ENCODE data around the gene CACNA1A. TPM values are rescaled to one million over a fixed set of nuclear protein-coding genes. Genes with fewer than 3 reads are reported as not detected.
A peak's percentile ranks its signal among the peaks of the same experiment; 100 is the strongest.
"Not testable (repeated sequence)": the region's sequence is repeated elsewhere in the genome, so short reads cannot be mapped to it uniquely, and the experiment has no call there.

CACNA1A gene
- total and polyA plus RNA-seq, 2 experiments from 2014 or later = 2.0 TPM

- not testable (repeated sequence) for H3K79me2 ChIP-seq; H3K27ac ChIP-seq; H3K4me2 ChIP-seq; H2AFZ ChIP-seq; H3K4me3 ChIP-seq; H3K9me3 ChIP-seq (ENCODE audit: low read depth); H3K9me2 ChIP-seq (replicated peaks; ENCODE audit: insufficient read depth); DNase-seq (ENCODE audit: low spot score); H4K20me1 ChIP-seq (ENCODE audit: insufficient read depth, poor library complexity, severe bottlenecking); H3K27me3 ChIP-seq; H3K36me3 ChIP-seq (replicated peaks; ENCODE audit: insufficient read depth, low read depth)
- 96% methylated on average over 5 of the region's 5 CpGs for WGBS (ENCODE audit: low lambda C conversion rate, missing lambda C conversion rate)
- peaks cover 10% of the 10 kb centered on the region for H3K4me1 ChIP-seq (ENCODE audit: insufficient read depth)
Observed at GRCh38 chr19:13177584-13177983, 328.7 kb downstream of the CACNA1A start.

GRCh38 chr19:13176345-13176744 lies 329.9 kb downstream of the CACNA1A start:
- Histone ChIP-seq H2AFZ (no peak overlapping the region), H3K4me3 (no peak overlapping the region), H3K36me3 (replicated peaks; ENCODE audit: insufficient read depth, low read depth) (no peaks in the 10 kb centered on the region), H3K4me1 (ENCODE audit: insufficient read depth) (peaks cover 10% of the 10 kb centered on the region), H3K4me2 (no peak overlapping the region), H4K20me1 (ENCODE audit: insufficient read depth, poor library complexity, severe bottlenecking) (no peaks in the 10 kb centered on the region), H3K9me3 (ENCODE audit: low read depth) (no peaks in the 10 kb centered on the region), H3K9me2 (replicated peaks; ENCODE audit: insufficient read depth) (no peaks in the 10 kb centered on the region), H3K79me2 (no peaks in the 10 kb centered on the region), H3K27ac (no peak overlapping the region), H3K27me3 (no peaks in the 10 kb centered on the region)
- TF ChIP-seq EZH2phosphoT487 (IDR thresholded peaks at IDR 0.05; ENCODE audit: low read depth, severe bottlenecking, unreplicated experiment) (no peak), CTCF (IDR thresholded peaks at IDR 0.05; ENCODE audit: poor library complexity) (no peak)
- WGBS (ENCODE audit: low lambda C conversion rate, missing lambda C conversion rate) = 82% methylated on average over 8 of the region's 8 CpGs
- no peak for DNase-seq (ENCODE audit: low spot score)

- 91% methylated on average over 12 of the region's 12 CpGs for WGBS (ENCODE audit: low lambda C conversion rate, missing lambda C conversion rate)
- no peak overlapping the region for H2AFZ ChIP-seq
- no peak for TF ChIP-seq EZH2 (IDR thresholded peaks at IDR 0.05; ENCODE audit: borderline replicate concordance)
- no peak for TF ChIP-seq CTCF (IDR thresholded peaks at IDR 0.05; ENCODE audit: poor library complexity)
- no peak for TF ChIP-seq EZH2phosphoT487 (IDR thresholded peaks at IDR 0.05; ENCODE audit: low read depth, severe bottlenecking, unreplicated experiment)
- no peak overlapping the region for H3K4me3 ChIP-seq
- H3K4me2 ChIP-seq = no peak overlapping the region
- no peak overlapping the region for H3K27ac ChIP-seq
- no peak for DNase-seq (ENCODE audit: low spot score)
- H3K9me2 ChIP-seq (replicated peaks; ENCODE audit: insufficient read depth) = no peaks in the 10 kb centered on the region
- H3K4me1 ChIP-seq (ENCODE audit: insufficient read depth) = peaks cover 23% of the 10 kb centered on the region
- H3K27me3 ChIP-seq = no peaks in the 10 kb centered on the region
- H4K20me1 ChIP-seq (ENCODE audit: insufficient read depth, poor library complexity, severe bottlenecking) = no peaks in the 10 kb centered on the region
- no peaks in the 10 kb centered on the region for H3K9me3 ChIP-seq (ENCODE audit: low read depth)
- peaks cover 15% of the 10 kb centered on the region for H3K79me2 ChIP-seq
- H3K36me3 ChIP-seq (replicated peaks; ENCODE audit: insufficient read depth, low read depth) = no peaks in the 10 kb centered on the region
Observed at GRCh38 chr19:13173139-13173737, 333.0 kb downstream of the CACNA1A start.

- TF ChIP-seq CTCF (IDR thresholded peaks at IDR 0.05; ENCODE audit: poor library complexity) (no peak), EZH2phosphoT487 (IDR thresholded peaks at IDR 0.05; ENCODE audit: low read depth, severe bottlenecking, unreplicated experiment) (no peak), EZH2 (IDR thresholded peaks at IDR 0.05; ENCODE audit: borderline replicate concordance) (no peak)
- Histone ChIP-seq H3K79me2 (peaks cover 15% of the 10 kb centered on the region), H3K27ac (peak overlapping the region; percentile 42), H2AFZ (no peak overlapping the region), H3K27me3 (no peaks in the 10 kb centered on the region), H4K20me1 (ENCODE audit: insufficient read depth, poor library complexity, severe bottlenecking) (no peaks in the 10 kb centered on the region), H3K9me3 (ENCODE audit: low read depth) (no peaks in the 10 kb centered on the region), H3K9me2 (replicated peaks; ENCODE audit: insufficient read depth) (no peaks in the 10 kb centered on the region), H3K4me1 (ENCODE audit: insufficient read depth) (peaks cover 30% of the 10 kb centered on the region), H3K4me3 (no peak overlapping the region), H3K36me3 (replicated peaks; ENCODE audit: insufficient read depth, low read depth) (no peaks in the 10 kb centered on the region), H3K4me2 (no peak overlapping the region)
- DNase-seq (ENCODE audit: low spot score) = peak; percentile 76
- 81% methylated on average over 16 of the region's 18 CpGs for whole genome bisulfite sequencing (ENCODE audit: low lambda C conversion rate, missing lambda C conversion rate)
Observed at GRCh38 chr19:13172346-13173138, 333.7 kb downstream of the CACNA1A start.
